ENCODE data around the gene BRD1. TPM values are rescaled to one million over a fixed set of nuclear protein-coding genes. Genes with fewer than 3 reads are reported as not detected.

BRD1 gene
- polyA plus RNA-seq, 4 donors = 34.1 to 46.0 (median 35.2) TPM

- DNase-seq (ENCODE audit: low read depth in 4 of 4, low spot score in 3 of 4) = no peak
These were observed 72.1 kb downstream of the BRD1 start for GRCh38 chr22:49755631-49756001.

- no peak for DNase-seq (ENCODE audit: low read depth in 4 of 4, low spot score in 3 of 4)
These were observed 72.7 kb downstream of the BRD1 start for GRCh38 chr22:49754696-49755630.

GRCh38 chr22:49753961-49754695, 73.5 kb downstream of the BRD1 start:
- no peak for DNase-seq (ENCODE audit: low read depth in 4 of 4, low spot score in 3 of 4)

GRCh38 chr22:49753276-49753890, 74.3 kb downstream of the BRD1 start:
- no peak for DNase-seq (ENCODE audit: low read depth in 4 of 4, low spot score in 3 of 4)

DNA sequence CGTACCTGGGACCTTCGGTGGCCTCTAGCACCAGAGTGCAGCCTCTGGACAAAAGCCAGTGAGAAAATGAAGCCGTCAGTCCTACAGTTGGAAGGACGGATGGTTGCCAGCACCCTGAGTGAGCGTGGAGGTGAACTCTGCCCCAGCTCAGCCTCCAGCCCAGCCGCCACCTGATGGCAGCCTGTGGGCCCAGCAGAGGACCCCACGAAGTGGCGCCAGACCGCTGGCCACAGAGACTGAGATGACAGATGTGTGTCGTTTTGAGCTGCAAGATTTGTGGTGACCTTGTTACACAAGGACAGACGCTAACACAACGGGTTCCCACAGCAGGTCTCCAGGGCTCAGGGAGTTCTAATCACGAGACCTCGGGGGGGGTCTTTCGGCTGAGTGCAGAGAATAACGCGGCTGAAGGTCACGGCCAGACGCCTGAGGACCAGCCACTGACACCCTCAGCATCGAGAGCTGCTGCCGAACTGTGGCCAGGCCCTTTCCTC, 75.0 kb downstream of the BRD1 start:
- no peak for DNase-seq (ENCODE audit: low read depth in 4 of 4, low spot score in 3 of 4)

GRCh38 chr22:49751966-49752597, 75.6 kb downstream of the BRD1 start:
- DNase-seq (ENCODE audit: low read depth in 4 of 4, low spot score in 3 of 4) = no peak

DNA sequence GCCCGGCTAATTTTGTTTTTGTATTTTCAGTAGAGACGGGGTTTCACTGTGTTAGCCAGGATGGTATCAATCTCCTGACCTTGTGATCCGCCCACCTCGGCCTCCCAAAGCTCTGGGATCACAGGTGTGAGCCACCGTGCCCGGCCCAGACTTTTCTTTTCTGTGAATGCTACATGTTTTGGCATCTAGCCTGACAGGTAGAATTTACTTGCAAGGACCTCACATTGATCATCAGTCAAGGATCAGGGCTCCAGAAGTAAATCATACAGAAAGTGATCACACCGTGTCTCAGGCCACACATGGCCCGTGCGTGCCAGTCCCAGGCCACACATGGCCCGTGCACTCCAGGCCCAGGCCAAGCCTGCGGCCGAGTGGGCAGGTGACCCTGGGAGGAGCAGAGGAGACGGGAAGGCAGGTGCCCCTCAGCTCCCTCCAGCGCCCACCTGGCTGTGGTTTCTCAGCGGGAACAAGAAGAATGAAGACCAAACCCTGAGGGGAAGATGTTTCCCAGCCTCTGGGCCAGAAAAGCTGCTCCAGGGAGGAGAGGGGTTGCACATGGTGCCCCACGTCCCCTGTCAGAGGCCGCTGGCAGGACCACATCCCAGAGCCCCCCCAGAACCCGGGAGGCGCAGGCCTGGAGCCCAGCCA, 76.2 kb downstream of the BRD1 start:
- DNase-seq (ENCODE audit: low read depth in 4 of 4, low spot score in 3 of 4) = no peak

GRCh38 chr22:49749885-49750510, 77.7 kb downstream of the BRD1 start:
- DNase-seq (ENCODE audit: low read depth in 4 of 4, low spot score in 3 of 4) = no peak

DNA sequence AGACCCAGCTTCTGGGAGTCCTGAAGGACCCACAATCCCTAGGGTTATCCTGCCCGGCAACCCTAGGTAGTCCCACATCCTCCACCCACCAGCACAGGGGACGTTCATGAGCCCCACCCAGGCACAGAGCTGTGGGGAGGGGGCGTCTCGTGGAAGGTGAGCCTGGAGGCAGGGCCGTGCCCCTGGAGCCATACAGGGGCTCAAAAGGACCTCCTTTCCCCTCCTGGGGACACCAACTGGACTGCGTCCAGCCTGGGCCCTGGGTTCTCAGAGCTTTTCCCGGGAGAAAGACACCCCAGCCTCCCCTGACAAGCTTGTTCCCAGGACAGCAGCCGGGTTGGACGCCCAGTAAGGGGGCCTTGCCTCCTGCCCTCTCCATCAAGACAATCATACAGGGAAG, 78.4 kb downstream of the BRD1 start:
- DNase-seq (ENCODE audit: low read depth in 4 of 4, low spot score in 3 of 4) = no peak

- DNase-seq (ENCODE audit: low read depth in 4 of 4, low spot score in 3 of 4) = no peak
These were observed 79.2 kb downstream of the BRD1 start for GRCh38 chr22:49748514-49748913.

DNA sequence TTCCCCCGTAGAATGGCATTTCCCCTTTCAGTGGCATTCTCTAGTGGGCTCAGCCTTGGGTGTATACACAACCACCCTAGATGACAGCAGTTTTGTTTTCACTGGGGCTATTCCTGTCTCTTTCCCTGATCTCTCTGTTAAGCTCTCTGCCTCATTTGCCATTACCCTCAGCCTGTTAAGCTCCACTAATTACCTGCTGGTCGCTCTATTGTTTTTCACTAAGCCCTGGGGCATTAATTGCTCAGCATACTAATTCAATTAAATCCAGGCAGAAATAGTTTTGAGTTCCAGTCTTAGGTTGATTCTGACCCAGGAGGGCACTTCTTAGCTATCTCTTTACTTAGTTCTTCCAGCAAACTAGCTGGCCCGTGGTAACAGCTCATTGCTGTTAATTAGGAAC, 80.0 kb downstream of the BRD1 start:
- no peak for DNase-seq (ENCODE audit: low read depth in 4 of 4, low spot score in 3 of 4)

GRCh38 chr22:49747130-49747529, 80.5 kb downstream of the BRD1 start:
- no peak for DNase-seq (ENCODE audit: low read depth in 4 of 4, low spot score in 3 of 4)

DNA sequence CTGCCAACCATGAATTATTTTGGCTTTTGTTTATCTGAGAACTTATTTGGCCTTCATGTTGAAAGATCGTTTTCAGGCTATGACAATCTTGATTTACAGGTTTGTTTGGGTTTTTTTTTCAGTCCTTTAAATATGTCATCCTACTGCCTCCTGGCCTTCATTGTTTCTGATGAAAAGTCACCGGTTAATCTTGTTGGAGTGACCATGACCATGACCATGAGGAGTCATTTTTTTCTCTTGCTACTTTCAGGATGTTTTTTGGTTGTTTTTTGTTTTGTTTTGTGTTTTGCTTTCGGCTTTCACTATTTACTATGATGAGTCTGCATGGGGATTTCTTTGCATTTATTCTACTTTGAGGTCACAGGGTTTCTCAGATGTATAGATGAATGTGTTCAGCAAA, 81.6 kb downstream of the BRD1 start:
- no peak for DNase-seq (ENCODE audit: low read depth in 4 of 4, low spot score in 3 of 4)

- DNase-seq (ENCODE audit: low read depth in 4 of 4, low spot score in 3 of 4) = no peak
These were observed 87.4 kb downstream of the BRD1 start for GRCh38 chr22:49740242-49740641.

DNA sequence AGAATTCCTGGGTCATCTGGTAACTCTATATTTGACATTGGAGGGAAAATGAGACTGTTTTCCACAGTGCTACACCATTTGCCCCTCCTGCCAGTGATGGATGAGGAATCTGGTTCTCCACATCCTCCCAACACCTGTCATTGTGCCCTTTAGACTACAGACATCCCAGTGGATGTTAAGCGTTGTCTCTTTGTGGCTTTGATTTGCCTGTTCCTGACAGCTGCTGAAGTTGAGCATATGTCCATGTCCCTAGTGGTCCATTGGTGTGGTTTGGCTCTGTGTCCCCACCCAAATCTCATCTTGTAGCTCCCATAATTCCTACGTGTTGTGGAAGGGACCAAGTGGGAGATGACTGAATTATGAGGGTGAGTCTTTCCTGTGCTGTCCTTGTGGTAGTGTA, 88.5 kb downstream of the BRD1 start:
- DNase-seq (ENCODE audit: low read depth in 4 of 4, low spot score in 3 of 4) = no peak

- DNase-seq (ENCODE audit: low read depth in 4 of 4, low spot score in 3 of 4) = no peak
These were observed 89.1 kb downstream of the BRD1 start for GRCh38 chr22:49738566-49738965.

DNA sequence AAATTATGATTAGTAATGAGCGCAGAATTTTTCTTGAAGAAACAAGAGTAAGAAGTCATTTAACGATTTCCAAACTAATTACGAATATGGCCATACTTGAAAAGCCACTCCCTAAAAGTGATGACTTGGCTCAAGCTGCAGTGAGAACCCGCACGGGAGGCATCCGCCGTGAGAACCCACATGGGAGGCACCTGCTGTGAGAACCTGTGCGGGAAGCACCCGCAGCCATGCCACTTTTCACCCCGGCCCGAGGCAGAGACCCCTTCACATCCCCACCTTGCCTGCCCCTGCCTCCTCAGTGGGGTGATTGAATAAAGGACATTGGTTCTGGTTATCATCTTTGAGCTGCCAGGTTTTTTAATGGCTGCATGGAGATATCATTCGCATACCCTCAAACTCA, 89.7 kb downstream of the BRD1 start:
- no peak for DNase-seq (ENCODE audit: low read depth in 4 of 4, low spot score in 3 of 4)

- DNase-seq (ENCODE audit: low read depth in 4 of 4, low spot score in 3 of 4) = no peak
These were observed 90.5 kb downstream of the BRD1 start for GRCh38 chr22:49737101-49737551.

DNA sequence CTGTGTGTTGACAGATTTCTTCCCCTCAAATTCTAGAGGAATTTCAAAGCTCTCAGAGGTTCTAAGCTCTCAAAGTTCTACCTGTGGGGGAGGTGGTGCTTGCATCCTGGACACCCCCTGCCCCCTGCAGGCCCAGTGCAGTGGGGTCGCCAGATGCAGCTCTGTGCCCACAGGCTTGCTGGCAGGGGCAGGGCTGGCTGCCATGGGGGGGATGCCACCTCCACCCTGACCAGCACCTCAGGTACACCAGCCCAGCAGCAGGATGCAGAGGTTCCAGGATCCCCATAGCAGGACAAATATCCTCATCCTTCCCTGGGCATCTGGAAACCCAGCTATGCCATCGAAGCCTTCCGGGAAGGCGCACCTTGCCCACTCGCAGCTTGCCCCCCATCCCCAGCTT, 91.1 kb downstream of the BRD1 start:
- DNase-seq (ENCODE audit: low read depth in 4 of 4, low spot score in 3 of 4) = no peak

DNA sequence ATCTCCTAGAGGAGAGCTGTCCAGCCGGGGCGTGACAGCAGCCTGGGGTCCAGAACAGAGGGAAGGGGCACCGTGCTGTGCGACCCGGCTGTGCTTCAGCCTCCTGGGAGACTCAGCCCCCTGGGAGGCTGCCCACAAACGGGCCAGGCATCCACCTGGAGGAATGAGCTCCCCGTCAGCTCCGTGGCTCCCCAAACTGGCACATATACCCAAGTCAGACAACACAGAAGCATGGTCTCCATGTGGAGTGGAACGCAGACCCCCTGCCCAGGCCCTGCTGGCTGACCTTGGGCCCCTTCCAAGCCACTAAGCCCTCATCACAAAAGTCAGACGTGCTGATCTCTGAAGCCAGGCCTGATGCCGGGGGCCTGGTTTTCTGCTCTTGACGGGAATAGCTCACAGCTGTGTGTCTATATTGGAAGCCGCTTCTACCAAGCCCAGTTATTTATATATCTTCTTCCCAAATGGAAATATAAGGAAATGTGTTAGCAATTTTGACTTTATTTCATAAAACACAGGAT, 91.7 kb downstream of the BRD1 start:
- no peak for DNase-seq (ENCODE audit: low read depth in 4 of 4, low spot score in 3 of 4)

Data from left renal pelvis (tissue), 4 donors.